Astrocyte (in vitro differentiated cells and primary cell): ENCODE measurements around the gene ADD3.

ENCODE experiments used
- CTCF ChIP-seq: IDR thresholded peaks from 2 replicates; pipeline ENCODE4 v1.5.1; 2011; ENCODE audit warnings: low read depth, mild to moderate bottlenecking, inconsistent platforms, low read length, moderate library complexity; ENCODE audit not compliant: insufficient read depth
- EZH2 ChIP-seq: IDR thresholded peaks from 2 replicates; pipeline ENCODE4 v1.6.1; 2012; ENCODE audit warnings: mild to moderate bottlenecking, low read length, inconsistent platforms; ENCODE audit not compliant: insufficient read depth

- TF ChIP-seq CTCF (no peak), EZH2 (no peak)
Observed at GRCh38 chr10:110010486-110011378, 2.9 kb downstream of the ADD3 start.
